HG03457 (cell line): ENCODE data around the gene GPRC5A.
"Not testable (repeated sequence)": the region's sequence is repeated elsewhere in the genome, so short reads cannot be mapped to it uniquely, and the experiment has no call there.

Source experiments
- ATAC-seq: cut with Tn5 transposase; IDR thresholded peaks from one replicate; pipeline ENCODE4 v1.9.1; 2021; ENCODE audit warnings: moderate number of reproducible peaks; ENCODE audit not compliant: unreplicated experiment

The GPRC5A gene

GRCh38 chr12:12891080-12891880, at the start of gene GPRC5A:
Gene GPRC5A, plus strand, starts transcription at chr12:12891562. Its CDS starts 16,688 bp downstream, at chr12:12908250.
- no peak for ATAC-seq

- ATAC-seq, result no peak
Observed at GRCh38 chr12:12845794-12846243, 45.5 kb upstream of the GPRC5A start.

- ATAC-seq, result not testable (repeated sequence)
Observed at GRCh38 chr12:12846780-12847179, 44.6 kb upstream of the GPRC5A start.

GRCh38 chr12:12853435-12853834, 37.9 kb upstream of the GPRC5A start:
- ATAC-seq, result no peak

- no peak for ATAC-seq
Observed at GRCh38 chr12:12859690-12860089, 31.7 kb upstream of the GPRC5A start.

GRCh38 chr12:12864243-12864642, 27.1 kb upstream of the GPRC5A start:
- ATAC-seq, result no peak

GRCh38 chr12:12868477-12869235, 22.7 kb upstream of the GPRC5A start:
- ATAC-seq, result no peak

GRCh38 chr12:12870465-12870864, 20.9 kb upstream of the GPRC5A start:
- no peak for ATAC-seq

- no peak for ATAC-seq
Observed at GRCh38 chr12:12871587-12872138, 19.7 kb upstream of the GPRC5A start.

- ATAC-seq, result no peak
Observed at GRCh38 chr12:12872139-12872933, 19.0 kb upstream of the GPRC5A start.

GRCh38 chr12:12872934-12873275, 18.5 kb upstream of the GPRC5A start:
- ATAC-seq, result no peak

GRCh38 chr12:12874029-12874428, 17.3 kb upstream of the GPRC5A start:
- no peak for ATAC-seq

GRCh38 chr12:12875301-12875700, 16.1 kb upstream of the GPRC5A start:
- not testable (repeated sequence) for ATAC-seq

- no peak for ATAC-seq
Observed at GRCh38 chr12:12877153-12877768, 14.1 kb upstream of the GPRC5A start.

- ATAC-seq, result no peak
Observed at GRCh38 chr12:12877781-12878455, 13.4 kb upstream of the GPRC5A start.

- ATAC-seq, result no peak
Observed at GRCh38 chr12:12880537-12880936, 10.8 kb upstream of the GPRC5A start.

GRCh38 chr12:12881151-12881909, 10.0 kb upstream of the GPRC5A start:
- ATAC-seq, result no peak

GRCh38 chr12:12882288-12882687, 9.1 kb upstream of the GPRC5A start:
- ATAC-seq, result no peak

- ATAC-seq, result no peak
Observed at GRCh38 chr12:12883369-12884001, 7.9 kb upstream of the GPRC5A start.
